ENCODE results near the gene BCKDHB.

DNA sequence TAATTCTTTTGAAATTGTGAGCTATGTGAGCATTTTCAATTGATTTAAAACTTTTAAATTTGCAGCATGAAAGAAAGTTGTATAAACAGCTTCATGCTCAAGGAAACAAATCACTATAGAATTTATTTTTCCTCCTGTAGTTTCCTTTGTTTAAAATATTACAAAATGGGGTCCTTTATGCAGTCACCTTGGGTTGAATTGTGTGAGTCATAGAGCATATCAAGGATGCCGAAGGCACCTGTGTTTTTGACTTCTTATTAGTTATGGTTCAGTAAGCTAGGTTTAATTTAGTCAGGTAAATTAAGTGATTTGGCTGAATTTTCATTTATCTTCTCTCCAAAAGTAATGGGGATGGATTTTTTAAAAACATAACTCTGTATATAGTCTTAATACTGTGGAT, 96.8 kb downstream of the BCKDHB start:
- TF ChIP-seq, protein P1, sequence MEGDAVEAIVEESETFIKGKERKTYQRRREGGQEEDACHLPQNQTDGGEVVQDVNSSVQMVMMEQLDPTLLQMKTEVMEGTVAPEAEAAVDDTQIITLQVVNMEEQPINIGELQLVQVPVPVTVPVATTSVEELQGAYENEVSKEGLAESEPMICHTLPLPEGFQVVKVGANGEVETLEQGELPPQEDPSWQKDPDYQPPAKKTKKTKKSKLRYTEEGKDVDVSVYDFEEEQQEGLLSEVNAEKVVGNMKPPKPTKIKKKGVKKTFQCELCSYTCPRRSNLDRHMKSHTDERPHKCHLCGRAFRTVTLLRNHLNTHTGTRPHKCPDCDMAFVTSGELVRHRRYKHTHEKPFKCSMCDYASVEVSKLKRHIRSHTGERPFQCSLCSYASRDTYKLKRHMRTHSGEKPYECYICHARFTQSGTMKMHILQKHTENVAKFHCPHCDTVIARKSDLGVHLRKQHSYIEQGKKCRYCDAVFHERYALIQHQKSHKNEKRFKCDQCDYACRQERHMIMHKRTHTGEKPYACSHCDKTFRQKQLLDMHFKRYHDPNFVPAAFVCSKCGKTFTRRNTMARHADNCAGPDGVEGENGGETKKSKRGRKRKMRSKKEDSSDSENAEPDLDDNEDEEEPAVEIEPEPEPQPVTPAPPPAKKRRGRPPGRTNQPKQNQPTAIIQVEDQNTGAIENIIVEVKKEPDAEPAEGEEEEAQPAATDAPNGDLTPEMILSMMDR (IDR thresholded peaks at IDR 0.05; ENCODE audit: low read depth, low read length, poor library complexity, severe bottlenecking), result no peak
- TF ChIP-seq EZH2phosphoT487 (IDR thresholded peaks at IDR 0.05; ENCODE audit: borderline replicate concordance, low read length), result no peak

Measured in DOHH2 (cell line).